Suprapubic skin (tissue), 3 donors: ENCODE data around the gene SFI1.

Experiments used
- CTCF ChIP-seq, 2 donors: fragments of 200-600 bp in 1 of 2; fragments of 450-650 bp in 1 of 2; sonication (generic) in 1 of 2; IDR thresholded peaks; one replicate each; pipeline ENCODE4 v1.5.1; 2016 to 2019; ENCODE audit warnings: antibody characterized with exemption in 2 of 2, mild to moderate bottlenecking in 1 of 2, moderate library complexity in 1 of 2
- EP300 ChIP-seq: sonication (generic); formaldehyde crosslinking; IDR thresholded peaks from one replicate; pipeline ENCODE4 v1.6.1; 2017; ENCODE audit warnings: antibody characterized with exemption

GRCh38 chr22:31623592-31624304, 127.4 kb downstream of the SFI1 start:
- no peak for TF ChIP-seq CTCF (IDR thresholded peaks at IDR 0.05)
- TF ChIP-seq EP300: no peak
